G401 (cell line): ENCODE results near the gene PPP1R37. TPM values are rescaled to one million over a fixed set of nuclear protein-coding genes. Genes with fewer than 3 reads are reported as not detected.

Source experiments
- DNase-seq: peaks from one replicate; pipeline ENCODE4 v3.0.0-alpha.2; 2015; ENCODE audit warnings: low spot score
- in situ Hi-C: cut with HindIII; loops from 2 replicates; pipeline ENCODE4 v1.10.0; 2016; ENCODE audit warnings: low sequenced_read_pairs, mixed read lengths
- total RNA-seq: library from RNA; depleted of rRNA; stranded (reverse); fragments of >200 nt; shearing (Covaris generic); gene quantifications from 2 replicates; pipeline ENCODE4 v1.2.3, GENCODE V29; 2014; rRNA removed

PPP1R37 gene
- total RNA-seq, 1 experiment from 2014 or later: 42.6 TPM

GRCh38 chr19:45177817-45178261 lies 84.9 kb downstream of the PPP1R37 start, which contains the start of gene TRAPPC6A:
TRAPPC6A (minus strand) TSS chr19:45178237; CDS start chr19:45178218, 19 bp downstream.
- DNase-seq: no peak
- in situ Hi-C loops: no loop called here

GRCh38 chr19:45178262-45179071 lies 85.5 kb downstream of the PPP1R37 start, which contains the start of gene BLOC1S3:
BLOC1S3 (plus strand) TSS chr19:45178784; CDS start chr19:45179297, 513 bp downstream.
- DNase-seq: peak; percentile 100
- in situ Hi-C loops: no loop called here

GRCh38 chr19:45179072-45179891 lies 86.3 kb downstream of the PPP1R37 start:
- DNase-seq: no peak
- in situ Hi-C loops: no loop called here

GRCh38 chr19:45179892-45180370 lies 87.0 kb downstream of the PPP1R37 start:
- in situ Hi-C loops: no loop called here

GRCh38 chr19:45180936-45181335 lies 88.0 kb downstream of the PPP1R37 start:
- no peak for DNase-seq
- in situ Hi-C loops: no loop called here

More at GRCh38 chr19:45179892-45180370, 87.0 kb downstream of the PPP1R37 start:
- no peak for DNase-seq

GRCh38 chr19:45182758-45183157 lies 89.8 kb downstream of the PPP1R37 start:
- in situ Hi-C loops: no loop called here
- no peak for DNase-seq

GRCh38 chr19:45184115-45184514 lies 91.1 kb downstream of the PPP1R37 start:
- no peak for DNase-seq
- in situ Hi-C loops: no loop called here

- in situ Hi-C loops: no loop called here
- DNase-seq: no peak
These were observed 93.7 kb downstream of the PPP1R37 start for GRCh38 chr19:45186509-45187334.

GRCh38 chr19:45187421-45188100 lies 94.6 kb downstream of the PPP1R37 start:
- DNase-seq: peak; percentile 64
- in situ Hi-C loops: no loop called here

- in situ Hi-C loops: no loop called here
- DNase-seq: no peak
These were observed 97.0 kb downstream of the PPP1R37 start for GRCh38 chr19:45189971-45190370.

GRCh38 chr19:45191375-45191774 lies 98.4 kb downstream of the PPP1R37 start:
- DNase-seq: no peak
- in situ Hi-C loops: no loop called here

- in situ Hi-C loops: no loop called here
These were observed 102.8 kb downstream of the PPP1R37 start for GRCh38 chr19:45195764-45196163.

More at GRCh38 chr19:45195764-45196163, 102.8 kb downstream of the PPP1R37 start:
- DNase-seq: no peak

Other genes starting within 250 kb of the PPP1R37 start
- 126 and 154 TPM in 2 replicates for gene NECTIN2, start 246.9 kb upstream of the PPP1R37 start, total RNA-seq
- gene TOMM40, start 201.9 kb upstream of the PPP1R37 start, total RNA-seq: 226 and 256 TPM in 2 replicates
- 2,018 and 2,607 TPM in 2 replicates for gene APOE, start 187.4 kb upstream of the PPP1R37 start, total RNA-seq
- gene APOC1, start 178.6 kb upstream of the PPP1R37 start, total RNA-seq: 182 and 412 TPM in 2 replicates
- gene APOC4, start 150.9 kb upstream of the PPP1R37 start, total RNA-seq: not detected in 2 replicates
- gene APOC2, start 147.1 kb upstream of the PPP1R37 start, total RNA-seq: not detected in 2 replicates
- 6.2 and 17.2 TPM in 2 replicates for gene CLPTM1, start 137.8 kb upstream of the PPP1R37 start, total RNA-seq
- 12.7 and 16.6 TPM in 2 replicates for gene RELB, start 91.7 kb upstream of the PPP1R37 start, total RNA-seq
- gene CLASRP, start 54.1 kb upstream of the PPP1R37 start, total RNA-seq: 12.1 and 23.8 TPM in 2 replicates
- not detected in 2 replicates for gene ZNF296, start 16.7 kb upstream of the PPP1R37 start, total RNA-seq
- gene GEMIN7, start 13.9 kb upstream of the PPP1R37 start, total RNA-seq: 93.1 and 100 TPM in 2 replicates
- gene NKPD1, start 67.8 kb downstream of the PPP1R37 start, total RNA-seq: 0.31 TPM in 1 of 2 replicates, not detected in the other
- 38.4 and 52.9 TPM in 2 replicates for gene TRAPPC6A, start 85.1 kb downstream of the PPP1R37 start, total RNA-seq
- gene BLOC1S3, start 85.6 kb downstream of the PPP1R37 start, total RNA-seq: 9.0 and 14.7 TPM in 2 replicates
- not detected in 2 replicates for gene EXOC3L2, start 152.2 kb downstream of the PPP1R37 start, total RNA-seq
- 19.2 and 23.6 TPM in 2 replicates for gene MARK4, start 158.1 kb downstream of the PPP1R37 start, total RNA-seq
- 8.1 and 9.7 TPM in 2 replicates for gene CKM, start 229.7 kb downstream of the PPP1R37 start, total RNA-seq
- gene KLC3, start 247.6 kb downstream of the PPP1R37 start, total RNA-seq: 9.7 and 18.6 TPM in 2 replicates